HG03558 (cell line): ENCODE data around the gene OR52D1.

Experiments used
- ATAC-seq: cut with Tn5 transposase; IDR thresholded peaks from one replicate; pipeline ENCODE4 v1.9.1; 2021; ENCODE audit warnings: moderate number of reproducible peaks; ENCODE audit not compliant: unreplicated experiment; ENCODE audit errors: extremely low read depth

OR52D1 gene

GRCh38 chr11:5488385-5488784 lies at the start of gene OR52D1:
TSS of gene OR52D1 (plus strand) at chr11:5488685. CDS start at chr11:5488707, 22 bp downstream.
- ATAC-seq: no peak

DNA sequence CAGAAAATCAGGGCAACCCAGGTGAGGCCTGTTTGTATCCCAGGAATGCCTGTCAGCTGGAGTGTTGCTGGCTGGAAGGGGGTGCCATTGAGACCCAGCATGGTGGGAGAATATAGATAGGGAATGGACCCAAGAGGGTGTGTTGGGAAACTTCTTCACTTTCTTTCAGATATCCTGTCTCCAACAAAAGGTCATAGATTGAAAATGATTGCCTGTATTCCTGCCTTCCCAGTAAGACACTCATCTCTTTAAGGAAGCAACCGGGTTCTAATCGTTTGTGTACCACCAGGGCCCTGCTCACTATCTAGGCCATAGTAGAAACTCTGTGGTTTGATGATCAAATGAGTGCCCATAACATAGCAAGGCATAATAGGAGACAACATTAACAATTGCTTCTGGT lies 47.1 kb upstream of the OR52D1 start, which contains the start of gene OR51I1:
Gene OR51I1, minus strand, starts transcription at position 101 of the 400 bp plus-strand sequence. Its CDS starts 0 bp downstream, at position 101.
- no peak for ATAC-seq

DNA sequence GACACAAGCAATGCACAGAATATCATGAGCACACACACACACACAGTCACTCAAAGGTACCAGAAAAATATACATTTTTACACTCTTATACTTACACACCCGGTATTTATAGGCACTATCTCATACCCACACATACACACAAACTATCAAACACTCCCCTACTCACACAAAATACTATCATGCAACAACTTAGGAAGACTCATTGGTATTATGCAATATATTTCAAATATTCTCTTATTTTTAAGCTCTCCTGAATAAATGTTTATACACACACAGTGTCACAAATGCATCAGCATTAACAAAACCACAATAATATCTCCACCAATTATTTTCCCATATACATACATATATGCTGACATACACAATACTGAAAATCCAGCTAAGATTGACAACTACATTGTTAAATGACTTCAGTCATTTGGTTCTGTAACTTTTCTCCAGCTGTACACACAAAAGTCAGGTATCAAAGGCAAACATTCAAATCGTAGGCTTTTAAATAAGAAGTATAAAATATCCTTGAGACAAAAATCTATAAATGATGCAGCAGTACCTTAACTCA lies 44.6 kb upstream of the OR52D1 start:
- no peak for ATAC-seq

- ATAC-seq: no peak
These were observed 39.5 kb upstream of the OR52D1 start, which contains the start of gene OR51I2 for GRCh38 chr11:5449023-5449422. TSS of gene OR51I2 (plus strand) at chr11:5449323. CDS start at chr11:5453489, 4,166 bp downstream.

DNA sequence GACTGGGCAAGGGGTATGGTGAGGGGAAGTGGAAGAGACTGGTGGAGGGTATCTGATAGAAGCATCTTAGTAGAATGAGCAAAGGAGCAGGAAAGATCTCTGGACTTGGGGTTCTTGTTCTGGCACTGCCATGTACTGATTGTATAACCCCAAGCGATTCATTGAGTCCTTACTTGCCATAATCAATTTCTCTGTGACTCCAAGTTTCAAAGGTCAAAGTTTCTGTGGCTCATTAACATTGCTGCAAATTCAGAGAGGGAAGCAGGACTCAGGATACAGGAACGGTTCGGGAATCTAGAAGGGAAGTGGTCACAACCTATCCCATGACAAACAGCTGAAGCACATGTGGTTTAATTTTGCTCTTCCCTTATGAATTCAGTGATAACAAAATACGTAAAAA lies 39.1 kb upstream of the OR52D1 start:
- no peak for ATAC-seq

- ATAC-seq: no peak
These were observed 27.4 kb upstream of the OR52D1 start for GRCh38 chr11:5460983-5461621.

- no peak for ATAC-seq
These were observed 21.0 kb upstream of the OR52D1 start for GRCh38 chr11:5467527-5467926.

DNA sequence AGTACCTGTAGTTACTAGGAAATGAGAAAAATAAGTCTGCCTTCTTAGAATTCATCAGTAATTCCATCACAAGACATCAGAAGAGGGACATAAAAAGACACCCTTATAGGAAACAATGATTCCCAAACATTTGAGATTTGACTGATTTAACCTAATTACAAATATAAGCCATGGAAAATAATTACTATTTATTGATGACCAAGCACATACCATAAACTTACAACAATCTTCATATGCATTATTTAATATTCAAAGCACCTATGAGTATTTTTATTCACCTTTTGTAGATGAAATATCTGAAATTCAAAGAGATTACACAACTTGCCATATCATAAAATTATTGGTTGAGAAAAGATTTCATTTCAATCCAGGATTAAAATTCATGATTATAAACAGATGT lies 14.6 kb upstream of the OR52D1 start:
- no peak for ATAC-seq

GRCh38 chr11:5476186-5476819 lies 12.2 kb upstream of the OR52D1 start:
- ATAC-seq: no peak

DNA sequence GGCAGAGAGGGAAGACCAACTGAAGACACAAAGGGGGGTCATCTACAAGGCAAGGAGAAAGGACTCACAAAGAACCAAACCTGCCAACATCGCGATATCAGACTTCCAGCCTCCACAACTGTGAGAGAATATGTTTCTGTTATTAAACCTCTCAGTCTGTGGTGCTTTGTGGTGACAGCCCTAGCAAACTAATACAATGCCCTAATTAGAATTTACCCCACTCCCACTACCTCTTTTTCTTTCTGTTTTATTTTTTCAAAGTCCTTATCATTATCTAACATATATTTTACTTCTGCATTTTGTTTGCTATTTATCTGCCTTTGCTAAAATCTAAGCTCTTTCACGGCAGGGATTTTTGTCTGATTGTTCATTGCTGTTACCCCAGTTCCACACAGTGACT lies 2.5 kb upstream of the OR52D1 start:
- no peak for ATAC-seq

GRCh38 chr11:5486421-5486820 lies 2.1 kb upstream of the OR52D1 start:
- ATAC-seq: no peak

DNA sequence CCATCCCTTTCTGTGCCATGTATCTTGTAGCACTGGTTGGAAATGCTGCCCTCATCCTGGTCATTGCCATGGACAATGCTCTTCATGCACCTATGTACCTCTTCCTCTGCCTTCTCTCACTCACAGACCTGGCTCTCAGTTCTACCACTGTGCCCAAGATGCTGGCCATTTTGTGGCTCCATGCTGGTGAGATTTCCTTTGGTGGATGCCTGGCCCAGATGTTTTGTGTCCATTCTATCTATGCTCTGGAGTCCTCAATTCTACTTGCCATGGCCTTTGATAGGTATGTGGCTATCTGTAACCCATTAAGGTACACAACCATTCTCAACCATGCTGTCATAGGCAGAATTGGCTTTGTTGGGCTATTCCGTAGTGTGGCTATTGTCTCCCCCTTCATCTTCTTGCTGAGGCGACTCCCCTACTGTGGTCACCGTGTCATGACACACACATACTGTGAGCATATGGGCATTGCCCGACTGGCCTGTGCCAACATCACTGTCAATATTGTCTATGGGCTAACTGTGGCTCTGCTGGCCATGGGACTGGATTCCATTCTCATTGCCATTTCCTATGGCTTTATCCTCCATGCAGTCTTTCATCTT lies 414 bp downstream of the OR52D1 start:
- ATAC-seq: no peak

DNA sequence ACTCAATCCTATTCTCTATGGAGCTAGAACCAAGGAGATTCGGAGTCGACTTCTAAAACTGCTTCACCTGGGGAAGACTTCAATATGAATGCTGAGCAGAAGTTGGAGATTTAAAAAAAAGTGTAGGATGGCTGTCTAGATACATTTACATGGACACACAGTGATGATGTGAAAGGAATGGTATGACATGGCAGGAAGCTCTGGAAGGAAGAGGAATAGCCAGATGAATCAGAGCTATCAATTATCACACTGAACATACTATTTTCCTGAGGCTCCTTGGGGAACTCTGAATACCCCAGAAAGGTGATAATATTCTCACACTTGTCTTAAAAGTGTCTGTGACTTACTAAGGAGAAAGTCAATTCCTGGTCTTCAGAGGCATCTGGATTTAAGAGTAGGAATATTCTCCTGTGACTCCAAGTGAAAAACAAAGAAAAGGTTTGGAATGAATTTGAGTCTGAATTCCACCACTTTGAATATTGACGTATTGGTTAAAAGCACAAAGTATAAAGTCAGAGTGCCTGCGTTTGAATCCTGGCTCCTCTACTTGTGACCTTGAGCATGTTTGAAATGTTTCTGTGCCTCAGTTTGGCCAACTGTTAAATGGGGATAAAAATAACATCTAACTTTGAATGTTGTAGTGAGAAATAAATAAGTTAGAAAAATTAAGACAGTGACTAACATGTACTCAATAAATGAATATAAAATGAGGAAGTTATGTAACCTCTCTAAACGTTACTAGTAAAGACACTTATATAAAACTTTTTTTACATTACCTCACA lies 1.3 kb downstream of the OR52D1 start:
- no peak for ATAC-seq

- ATAC-seq: no peak
These were observed 11.2 kb downstream of the OR52D1 start for GRCh38 chr11:5499671-5500070.

DNA sequence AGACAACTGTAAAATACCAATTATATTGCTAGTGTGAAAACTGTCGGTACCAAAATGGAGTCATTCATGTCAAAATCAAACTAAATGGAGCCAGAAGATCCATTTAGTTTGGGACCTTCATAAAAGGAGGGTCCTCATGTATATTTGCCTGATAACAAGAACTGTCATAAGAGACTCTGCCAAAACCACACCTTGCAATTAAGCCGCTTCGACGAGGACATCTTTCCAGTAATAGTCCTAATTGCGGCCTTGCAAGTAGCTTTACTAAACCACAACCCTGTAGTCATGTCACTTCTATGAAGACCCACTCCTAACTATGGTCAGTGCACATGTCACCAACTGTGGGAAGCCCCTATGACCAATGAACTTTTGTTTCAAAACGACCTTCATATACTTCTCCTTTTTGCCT lies 11.9 kb downstream of the OR52D1 start:
- ATAC-seq: no peak

DNA sequence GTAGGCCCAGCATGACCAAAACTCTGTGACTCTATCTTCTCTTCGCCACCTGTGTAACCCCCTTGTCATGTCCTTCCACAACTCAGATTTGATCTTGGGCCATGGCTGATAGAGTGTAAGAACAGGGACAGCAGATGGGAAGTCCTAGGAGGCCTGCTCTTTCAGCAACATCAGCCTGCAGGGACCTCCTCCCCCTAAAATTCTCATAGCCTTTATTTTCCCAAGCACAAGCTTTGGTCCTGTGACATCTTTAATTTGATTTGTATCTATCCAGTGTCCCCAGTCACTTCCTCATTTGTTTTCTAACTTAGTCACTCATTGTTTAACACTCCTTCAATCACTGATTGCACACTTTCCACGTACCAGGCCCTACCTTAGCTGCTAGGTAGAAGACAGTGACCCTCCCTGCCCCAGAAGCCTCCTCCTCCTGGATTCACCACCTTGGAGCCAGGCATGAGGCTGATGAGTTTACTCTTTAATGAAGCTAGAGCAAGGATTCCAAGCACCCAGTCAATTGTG lies 16.0 kb downstream of the OR52D1 start:
- ATAC-seq: no peak

DNA sequence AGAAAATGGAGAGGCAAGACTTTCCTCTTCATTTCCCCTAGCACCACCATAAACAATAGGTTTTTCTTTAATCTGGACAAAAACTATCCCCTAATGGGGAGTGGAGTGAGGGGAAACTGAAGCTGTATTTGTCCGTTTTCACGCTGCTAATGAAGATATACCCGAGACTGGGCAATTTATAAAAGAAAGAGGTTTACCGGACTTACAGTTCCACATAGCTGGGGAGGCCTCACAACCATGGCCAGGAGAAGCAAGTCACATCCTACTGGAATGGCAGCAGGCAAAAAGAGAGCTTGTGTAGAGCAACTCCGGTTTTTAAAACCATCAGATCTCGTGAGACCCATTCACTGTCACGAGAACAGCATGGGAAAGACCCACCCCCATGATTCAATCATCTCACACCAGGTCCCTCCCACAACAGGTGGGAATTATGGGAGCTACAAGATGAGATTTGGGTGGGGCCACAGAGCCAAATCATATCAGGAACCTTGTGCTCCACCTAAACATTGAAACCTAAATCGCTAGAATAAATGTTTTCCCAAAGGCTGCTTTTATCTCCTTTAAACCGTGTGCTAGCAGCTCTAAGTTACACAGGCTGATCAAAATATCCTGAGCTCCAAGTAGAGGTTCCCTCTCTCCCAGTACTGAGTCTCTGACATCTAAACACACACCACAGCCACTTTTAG lies 17.0 kb downstream of the OR52D1 start:
- no peak for ATAC-seq

DNA sequence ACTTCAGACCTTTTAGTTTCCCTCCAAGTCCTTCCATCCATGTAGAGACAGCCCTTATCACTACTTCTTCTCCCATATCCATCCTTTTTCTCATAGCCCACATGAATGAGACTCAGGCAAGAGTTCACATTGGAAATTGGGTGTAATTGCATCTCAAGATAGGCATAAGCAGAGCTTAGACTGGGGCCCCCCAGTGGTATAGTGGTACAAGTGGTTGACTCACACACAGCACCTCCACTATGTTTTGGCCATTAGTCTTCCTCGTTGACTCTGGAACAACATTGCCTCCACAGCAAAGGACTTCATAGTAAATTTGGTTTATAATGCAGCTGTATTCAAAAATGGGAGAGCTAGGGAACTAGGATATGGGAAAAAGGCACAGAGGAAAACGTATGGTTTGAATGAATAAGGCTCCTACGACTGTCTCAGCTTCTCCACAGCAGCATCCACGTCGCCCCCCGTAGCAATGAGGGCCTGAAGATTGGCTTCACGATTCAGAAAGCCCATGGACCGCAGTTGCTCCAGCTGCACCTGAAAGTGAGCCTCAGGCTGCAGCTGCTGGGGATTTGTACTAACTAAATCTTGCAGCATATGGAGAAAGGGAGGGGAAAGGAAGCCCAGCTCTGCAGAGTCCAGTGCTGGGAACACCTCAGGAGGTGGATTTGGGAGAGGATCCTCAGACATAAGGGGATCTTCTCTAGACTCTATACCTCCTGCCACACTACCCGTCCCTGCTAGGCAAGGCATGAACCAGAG lies 18.9 kb downstream of the OR52D1 start:
- ATAC-seq: no peak

- no peak for ATAC-seq
These were observed 19.4 kb downstream of the OR52D1 start for GRCh38 chr11:5507933-5508305.
